Middle frontal gyrus (tissue), 1 donor: ENCODE results near the gene RCHY1.
"Not testable (repeated sequence)": the region's sequence is repeated elsewhere in the genome, so short reads cannot be mapped to it uniquely, and the experiment has no call there.

ENCODE experiments used
- DNase-seq: peaks from one replicate; pipeline ENCODE4 v3.0.0-alpha.2; 2015; ENCODE audit warnings: low spot score; ENCODE audit errors: extremely low spot score

The RCHY1 gene

GRCh38 chr4:75516144-75516543 lies 1.9 kb upstream of the RCHY1 start:
- no peak for DNase-seq

- DNase-seq: no peak
These were observed 878 bp upstream of the RCHY1 start for GRCh38 chr4:75514949-75515612.

- DNase-seq: no peak
These were observed 575 bp downstream of the RCHY1 start for GRCh38 chr4:75513526-75514130.

- DNase-seq: no peak
These were observed 1.6 kb downstream of the RCHY1 start for GRCh38 chr4:75512386-75513211.

- no peak for DNase-seq
These were observed 2.4 kb downstream of the RCHY1 start for GRCh38 chr4:75511841-75512240.

GRCh38 chr4:75509592-75509991 lies 4.6 kb downstream of the RCHY1 start:
- not testable (repeated sequence) for DNase-seq

- DNase-seq: no peak
These were observed 8.6 kb downstream of the RCHY1 start for GRCh38 chr4:75505630-75506029.

GRCh38 chr4:75502671-75503070 lies 11.5 kb downstream of the RCHY1 start:
- DNase-seq: no peak

- DNase-seq: no peak
These were observed 14.3 kb downstream of the RCHY1 start for GRCh38 chr4:75499900-75500299.

GRCh38 chr4:75498041-75498440 lies 16.2 kb downstream of the RCHY1 start:
- no peak for DNase-seq

- no peak for DNase-seq
These were observed 17.1 kb downstream of the RCHY1 start for GRCh38 chr4:75497133-75497532.

- DNase-seq: no peak
These were observed 17.8 kb downstream of the RCHY1 start for GRCh38 chr4:75496406-75496805.

GRCh38 chr4:75495476-75495875 lies 18.7 kb downstream of the RCHY1 start:
- no peak for DNase-seq

GRCh38 chr4:75494563-75494962 lies 19.6 kb downstream of the RCHY1 start:
- no peak for DNase-seq

- DNase-seq: no peak
These were observed 24.0 kb downstream of the RCHY1 start for GRCh38 chr4:75490155-75490554.

- no peak for DNase-seq
These were observed 30.0 kb downstream of the RCHY1 start for GRCh38 chr4:75484190-75484589.

GRCh38 chr4:75477201-75477600 lies 37.0 kb downstream of the RCHY1 start:
- DNase-seq: no peak

- no peak for DNase-seq
These were observed 43.5 kb downstream of the RCHY1 start for GRCh38 chr4:75470738-75471137.

- no peak for DNase-seq
These were observed 44.3 kb downstream of the RCHY1 start for GRCh38 chr4:75469896-75470295.

- no peak for DNase-seq
These were observed 56.8 kb downstream of the RCHY1 start for GRCh38 chr4:75457365-75457764.

- no peak for DNase-seq
These were observed 80.1 kb downstream of the RCHY1 start for GRCh38 chr4:75434105-75434504.

GRCh38 chr4:75432683-75433082 lies 81.5 kb downstream of the RCHY1 start:
- no peak for DNase-seq
